ENCODE data around the gene TAGLN3. TPM values are rescaled to one million over a fixed set of nuclear protein-coding genes. Genes with fewer than 3 reads are reported as not detected.

Gene TAGLN3
- total RNA-seq, 1 experiment from 2014 or later: not detected

DNA sequence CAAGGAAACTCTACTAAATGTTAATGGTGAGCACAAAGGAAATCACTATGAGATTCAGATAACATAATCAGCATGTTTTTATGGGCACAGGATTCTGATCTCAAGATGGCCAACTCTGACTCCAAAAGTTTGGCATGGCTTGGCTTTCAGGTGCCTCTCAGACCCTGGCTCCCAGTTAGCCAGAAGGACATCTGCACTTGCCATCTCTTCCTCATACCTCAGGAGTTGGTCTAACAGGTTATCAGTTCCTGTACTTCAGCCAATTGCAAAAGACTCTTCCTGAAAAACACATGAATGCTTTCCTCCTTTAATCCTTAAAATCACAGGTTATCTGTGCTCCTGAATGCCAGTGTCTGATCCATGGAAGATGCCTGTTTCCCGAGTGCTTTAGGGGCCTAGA, 60.8 kb downstream of the TAGLN3 start:
- Histone ChIP-seq H3K4me3 (ENCODE audit: low read depth in 2 of 2, low read length in 2 of 2) (no peak overlapping the region), H3K27me3 (ENCODE audit: control insufficient read depth, insufficient read depth, low read length) (no peaks in the 10 kb centered on the region), H3K4me1 (ENCODE audit: control insufficient read depth, insufficient read depth, low read length) (no peaks in the 10 kb centered on the region), H3K9me3 (ENCODE audit: control insufficient read depth, insufficient read depth, low read depth, low read length) (no peaks in the 10 kb centered on the region), H3K27ac (ENCODE audit: low read length) (no peak overlapping the region), H3K36me3 (ENCODE audit: control insufficient read depth, insufficient read depth, low read length) (no peaks in the 10 kb centered on the region)
- POLR2A ChIA-PET: no interaction called here
- ATAC-seq (no peak), DNase-seq (ENCODE audit: low read depth, low spot score) (no peak)
- in situ Hi-C loops (cut with HindIII; ENCODE audit: low pct_unique_long_range_greater_than_20kb, low sequenced_read_pairs): no loop called here
- CTCF ChIA-PET: no interaction called here
- no TSS peak for BruUV-seq (replicated peaks)
- TF ChIP-seq SIN3A (IDR thresholded peaks at IDR 0.05; ENCODE audit: borderline replicate concordance, insufficient read depth, low read depth, low read length) (no peak), TCF7L2 (IDR thresholded peaks at IDR 0.05; ENCODE audit: low read depth, low read length) (no peak), POLR2AphosphoS5 (IDR thresholded peaks at IDR 0.05; ENCODE audit: low read depth, low read length) (no peak)
- intact Hi-C loops (cut with micrococcal nuclease; ENCODE audit: unreplicated experiment): no loop called here

DNA sequence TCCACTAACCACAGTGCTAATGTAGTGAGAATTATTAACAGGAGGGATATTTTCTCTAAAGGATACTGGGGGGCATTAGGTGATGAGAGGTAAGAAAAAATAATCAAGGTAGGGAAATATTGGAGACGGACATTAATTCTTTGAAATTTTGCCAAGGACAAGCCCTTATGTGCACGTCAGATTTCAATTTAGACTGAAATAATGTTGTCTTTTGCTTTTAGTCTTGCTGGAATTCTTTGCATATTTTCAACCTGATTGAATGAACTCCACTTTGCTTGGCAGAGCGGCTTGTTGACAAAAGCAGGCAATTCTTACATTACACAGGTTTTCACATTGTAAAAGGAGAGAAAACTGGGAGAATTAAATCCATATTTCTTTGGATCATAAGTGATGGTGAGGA, 62.4 kb downstream of the TAGLN3 start:
- CTCF ChIA-PET: no interaction called here
- BruUV-seq (replicated peaks): no TSS peak

More for the DNA sequence above, 62.4 kb downstream of the TAGLN3 start:
- POLR2A ChIA-PET: no interaction called here
- no peak overlapping the region for H3K4me3 ChIP-seq (ENCODE audit: low read depth in 2 of 2, low read length in 2 of 2)
- intact Hi-C loops (cut with micrococcal nuclease; ENCODE audit: unreplicated experiment): no loop called here
- no peak for TF ChIP-seq POLR2AphosphoS5 (IDR thresholded peaks at IDR 0.05; ENCODE audit: low read depth, low read length)
- no peak for TF ChIP-seq SIN3A (IDR thresholded peaks at IDR 0.05; ENCODE audit: borderline replicate concordance, insufficient read depth, low read depth, low read length)
- TF ChIP-seq, protein P1, sequence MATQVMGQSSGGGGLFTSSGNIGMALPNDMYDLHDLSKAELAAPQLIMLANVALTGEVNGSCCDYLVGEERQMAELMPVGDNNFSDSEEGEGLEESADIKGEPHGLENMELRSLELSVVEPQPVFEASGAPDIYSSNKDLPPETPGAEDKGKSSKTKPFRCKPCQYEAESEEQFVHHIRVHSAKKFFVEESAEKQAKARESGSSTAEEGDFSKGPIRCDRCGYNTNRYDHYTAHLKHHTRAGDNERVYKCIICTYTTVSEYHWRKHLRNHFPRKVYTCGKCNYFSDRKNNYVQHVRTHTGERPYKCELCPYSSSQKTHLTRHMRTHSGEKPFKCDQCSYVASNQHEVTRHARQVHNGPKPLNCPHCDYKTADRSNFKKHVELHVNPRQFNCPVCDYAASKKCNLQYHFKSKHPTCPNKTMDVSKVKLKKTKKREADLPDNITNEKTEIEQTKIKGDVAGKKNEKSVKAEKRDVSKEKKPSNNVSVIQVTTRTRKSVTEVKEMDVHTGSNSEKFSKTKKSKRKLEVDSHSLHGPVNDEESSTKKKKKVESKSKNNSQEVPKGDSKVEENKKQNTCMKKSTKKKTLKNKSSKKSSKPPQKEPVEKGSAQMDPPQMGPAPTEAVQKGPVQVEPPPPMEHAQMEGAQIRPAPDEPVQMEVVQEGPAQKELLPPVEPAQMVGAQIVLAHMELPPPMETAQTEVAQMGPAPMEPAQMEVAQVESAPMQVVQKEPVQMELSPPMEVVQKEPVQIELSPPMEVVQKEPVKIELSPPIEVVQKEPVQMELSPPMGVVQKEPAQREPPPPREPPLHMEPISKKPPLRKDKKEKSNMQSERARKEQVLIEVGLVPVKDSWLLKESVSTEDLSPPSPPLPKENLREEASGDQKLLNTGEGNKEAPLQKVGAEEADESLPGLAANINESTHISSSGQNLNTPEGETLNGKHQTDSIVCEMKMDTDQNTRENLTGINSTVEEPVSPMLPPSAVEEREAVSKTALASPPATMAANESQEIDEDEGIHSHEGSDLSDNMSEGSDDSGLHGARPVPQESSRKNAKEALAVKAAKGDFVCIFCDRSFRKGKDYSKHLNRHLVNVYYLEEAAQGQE (IDR thresholded peaks at IDR 0.05; ENCODE audit: insufficient read depth in 1 of 2, low read depth in 2 of 2, low read length in 1 of 2): no peak
- no peak for TF ChIP-seq TCF7L2 (IDR thresholded peaks at IDR 0.05; ENCODE audit: low read depth, low read length)
- TF ChIP-seq, protein P2, sequence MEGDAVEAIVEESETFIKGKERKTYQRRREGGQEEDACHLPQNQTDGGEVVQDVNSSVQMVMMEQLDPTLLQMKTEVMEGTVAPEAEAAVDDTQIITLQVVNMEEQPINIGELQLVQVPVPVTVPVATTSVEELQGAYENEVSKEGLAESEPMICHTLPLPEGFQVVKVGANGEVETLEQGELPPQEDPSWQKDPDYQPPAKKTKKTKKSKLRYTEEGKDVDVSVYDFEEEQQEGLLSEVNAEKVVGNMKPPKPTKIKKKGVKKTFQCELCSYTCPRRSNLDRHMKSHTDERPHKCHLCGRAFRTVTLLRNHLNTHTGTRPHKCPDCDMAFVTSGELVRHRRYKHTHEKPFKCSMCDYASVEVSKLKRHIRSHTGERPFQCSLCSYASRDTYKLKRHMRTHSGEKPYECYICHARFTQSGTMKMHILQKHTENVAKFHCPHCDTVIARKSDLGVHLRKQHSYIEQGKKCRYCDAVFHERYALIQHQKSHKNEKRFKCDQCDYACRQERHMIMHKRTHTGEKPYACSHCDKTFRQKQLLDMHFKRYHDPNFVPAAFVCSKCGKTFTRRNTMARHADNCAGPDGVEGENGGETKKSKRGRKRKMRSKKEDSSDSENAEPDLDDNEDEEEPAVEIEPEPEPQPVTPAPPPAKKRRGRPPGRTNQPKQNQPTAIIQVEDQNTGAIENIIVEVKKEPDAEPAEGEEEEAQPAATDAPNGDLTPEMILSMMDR (IDR thresholded peaks at IDR 0.05): no peak
- no peak for DNase-seq (ENCODE audit: low read depth, low spot score)
- H3K27ac ChIP-seq (ENCODE audit: low read length): no peak overlapping the region
- in situ Hi-C loops (cut with HindIII; ENCODE audit: low pct_unique_long_range_greater_than_20kb, low sequenced_read_pairs): no loop called here
- no peaks in the 10 kb centered on the region for H3K4me1 ChIP-seq (ENCODE audit: control insufficient read depth, insufficient read depth, low read length)
- ATAC-seq: no peak
- no peaks in the 10 kb centered on the region; the same call in 1 of the 2 replicates for H3K27me3 ChIP-seq (ENCODE audit: control insufficient read depth, insufficient read depth, low read length)
- no peaks in the 10 kb centered on the region for H3K36me3 ChIP-seq (ENCODE audit: control insufficient read depth, insufficient read depth, low read length)
- no peaks in the 10 kb centered on the region for H3K9me3 ChIP-seq (ENCODE audit: control insufficient read depth, insufficient read depth, low read depth, low read length)

Other genes with a start within 250 kb of the TAGLN3 start
- gene PHLDB2, start 139.7 kb upstream of the TAGLN3 start, total RNA-seq (2021; ENCODE audit: unreplicated experiment): 11.3 TPM
- gene ABHD10, start 19.9 kb upstream of the TAGLN3 start, total RNA-seq (2021; ENCODE audit: unreplicated experiment): 30.3 TPM
- gene TMPRSS7, start 35.8 kb downstream of the TAGLN3 start, total RNA-seq (2021; ENCODE audit: unreplicated experiment): not detected
- 12.6 TPM for gene C3orf52, start 87.5 kb downstream of the TAGLN3 start, total RNA-seq (2021; ENCODE audit: unreplicated experiment)
- 0.08 TPM for gene GCSAM, start 134.3 kb downstream of the TAGLN3 start, total RNA-seq (2021; ENCODE audit: unreplicated experiment)